Cardiac septum (tissue), 1 donor: ENCODE measurements around the gene APOD. TPM values are rescaled to one million over a fixed set of nuclear protein-coding genes. Genes with fewer than 3 reads are reported as not detected.
A peak's percentile ranks its signal among the peaks of the same experiment; 100 is the strongest.
"Not testable (repeated sequence)": the region's sequence is repeated elsewhere in the genome, so short reads cannot be mapped to it uniquely, and the experiment has no call there.

ENCODE experiments used
- DNase-seq: peaks from one replicate; pipeline ENCODE4 v3.0.0-alpha.2; 2020; ENCODE audit warnings: low spot score
- intact Hi-C: fragments of 100-400 bp; cut with DNase I; formaldehyde crosslinking; loops from one replicate; pipeline ENCODE4 v1.14.0; 2022
- long read RNA-seq: library from polyadenylated mRNA; unstranded; transcript quantifications from one replicate; pipeline ENCODE4 v2.0.0, GENCODE V29; 2021
- total RNA-seq: library from RNA; stranded (reverse); fragmentation: NEBNext Ultra II Directional; extraction: Animal tissue kit (Norgen Biotek cat#: 25700); gene quantifications from one replicate; pipeline ENCODE4 v1.2.1, GENCODE V29; 2021
- donor health status: DM: no; HTN: no; CAD: no.

APOD gene
- total RNA-seq, result 692 TPM
- long read RNA-seq, transcript APOD-201 (5 exons, 1,130 nt), result major isoform, 278 of 295 reads
- long read RNA-seq, partial matches to known transcripts, result 11 of 295 reads
- long read RNA-seq, other reads (novel, unspliced or antisense), result 4 of 295 reads

DNA sequence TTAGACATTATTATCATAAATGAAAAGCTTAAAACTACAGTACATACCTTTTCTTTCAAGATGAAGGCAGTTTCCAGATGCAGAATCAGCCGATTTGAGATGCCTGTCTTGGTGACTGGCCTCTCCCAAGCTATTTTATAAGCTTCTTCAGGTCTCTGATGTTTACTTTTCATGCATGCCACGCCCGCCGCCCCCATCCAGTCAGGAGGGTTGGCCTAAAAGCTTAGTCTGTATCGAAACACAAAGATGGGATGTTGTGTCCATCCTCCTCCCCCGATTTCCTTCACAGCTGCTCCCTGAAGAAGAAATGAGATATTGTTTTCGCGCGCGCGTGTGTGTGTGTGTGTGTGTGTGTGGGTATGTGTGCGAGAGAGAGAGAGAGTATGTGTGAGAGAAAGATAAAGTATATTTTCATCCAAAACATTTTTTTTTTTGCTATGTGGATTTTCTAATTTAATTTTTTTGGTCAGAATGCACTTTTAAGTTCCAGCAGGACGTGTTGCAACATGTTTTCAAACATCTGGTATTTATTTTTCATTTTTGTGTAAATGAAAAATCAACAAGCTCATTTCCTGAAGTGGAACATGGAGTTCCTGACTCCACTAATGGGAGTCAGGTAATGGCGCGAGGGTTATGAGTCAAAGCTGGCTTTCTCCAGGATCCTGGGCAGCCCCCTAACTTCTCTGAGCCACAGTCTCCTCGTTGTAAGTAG is at the start of gene APOD:
TSS of gene APOD (minus strand) at position 110 of the 712 bp plus-strand sequence. CDS start 4,479 bp downstream, outside the sequence.
- intact Hi-C loops, result no loop called here
- peak; percentile 82 for DNase-seq

DNA sequence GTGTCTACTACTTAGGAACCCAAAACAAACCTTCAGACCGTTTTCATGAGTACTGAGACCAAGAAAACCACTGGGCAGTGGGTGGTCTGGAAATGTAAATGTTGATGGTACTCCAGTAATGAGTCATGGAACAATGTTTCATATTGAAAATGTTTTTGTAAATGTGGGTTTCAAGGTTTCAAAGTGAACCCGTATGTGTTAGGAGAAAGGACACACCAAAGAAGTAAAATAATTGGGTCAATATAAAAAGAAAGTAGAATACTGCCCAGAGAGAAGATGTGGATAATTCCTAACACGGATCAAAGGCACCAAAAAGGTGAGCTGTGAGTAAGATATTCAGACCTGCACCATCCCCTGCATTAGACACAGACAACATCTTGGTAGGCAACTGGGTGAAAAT is 49.6 kb upstream of the APOD start:
- intact Hi-C loops, DNase-seq: not testable (repeated sequence)

DNA sequence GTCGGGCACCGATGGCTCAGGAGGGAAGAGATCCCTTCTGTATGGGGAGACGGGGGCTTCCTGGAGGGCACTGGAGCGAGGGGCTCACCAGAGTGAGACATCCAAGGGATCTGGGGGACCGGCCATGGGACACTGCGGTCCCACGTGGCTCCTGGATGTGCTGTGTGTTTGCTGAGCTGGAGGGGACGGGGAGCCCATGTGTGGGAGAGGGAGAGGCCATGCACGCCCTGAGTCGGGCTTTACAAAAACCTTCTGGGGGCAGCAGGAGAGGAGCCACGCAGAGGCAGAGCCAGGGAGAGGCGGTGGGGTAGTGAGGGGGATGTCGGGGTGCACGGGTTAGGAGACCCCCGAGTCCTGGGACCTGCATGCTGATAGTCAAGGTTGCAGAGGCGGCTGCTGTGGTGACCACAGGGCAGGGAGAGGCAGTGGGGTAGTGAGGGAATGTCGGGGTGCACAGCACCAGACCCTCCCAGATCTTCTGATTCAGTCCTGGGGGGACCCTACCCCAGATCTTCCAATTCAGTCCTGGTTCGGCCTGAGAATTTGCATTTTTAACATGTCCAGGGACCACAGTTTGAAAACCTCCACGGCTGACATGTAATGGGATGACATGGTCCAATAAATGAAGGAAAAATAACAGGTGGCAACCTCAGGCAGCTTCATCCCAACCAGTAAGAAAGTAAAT is 48.9 kb upstream of the APOD start:
- peak; percentile 71 for DNase-seq
- intact Hi-C loops, result not testable (repeated sequence)

DNA sequence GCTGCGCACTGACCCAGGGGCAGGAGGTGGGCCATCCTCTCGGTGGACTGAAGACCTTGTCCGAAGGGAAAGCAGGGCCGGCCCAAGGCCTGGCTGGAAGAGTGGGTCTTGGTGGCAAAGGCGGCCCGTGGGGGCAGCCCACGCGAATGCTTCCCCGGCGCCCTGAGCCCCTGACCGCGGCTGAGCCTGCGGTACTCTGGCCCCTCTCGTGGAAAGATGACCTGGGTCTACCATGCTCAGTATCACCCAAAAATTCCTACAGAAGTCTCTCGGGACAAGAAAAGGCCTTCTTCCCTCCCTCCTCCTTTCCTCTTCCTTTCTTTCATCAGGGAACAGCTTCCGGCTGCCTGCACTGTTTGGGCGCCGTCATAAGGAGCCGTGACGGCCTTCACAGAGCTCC is 48.3 kb upstream of the APOD start:
- intact Hi-C loops, result not testable (repeated sequence)
- DNase-seq, result peak; percentile 72

DNA sequence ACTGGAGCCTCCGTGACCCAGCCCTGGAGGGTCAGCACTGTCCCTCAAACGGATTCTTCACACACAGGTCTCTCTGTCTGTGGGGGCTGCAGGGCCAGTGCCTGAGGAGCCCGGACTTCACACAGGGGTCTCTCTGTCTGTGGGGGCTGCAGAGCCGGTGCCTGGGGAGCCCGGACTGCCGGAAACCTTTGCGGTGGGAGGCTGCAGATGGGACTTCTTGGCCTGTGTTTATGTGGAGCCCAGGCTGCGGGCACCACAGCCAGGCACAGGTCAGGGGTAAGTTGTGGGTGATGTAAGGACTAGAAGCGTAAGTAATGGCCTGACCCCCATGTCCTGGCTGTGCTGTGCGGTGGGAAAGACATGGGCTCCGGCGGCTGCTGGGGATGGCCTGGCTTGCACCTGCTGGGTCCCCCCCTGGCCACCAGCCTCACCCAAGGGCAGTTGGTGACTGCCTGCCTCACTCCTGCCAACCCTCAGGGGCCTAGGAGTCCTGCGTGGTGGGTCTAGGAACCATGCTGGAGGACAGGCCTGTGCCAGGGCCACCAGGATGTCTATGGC is 47.3 kb upstream of the APOD start:
- intact Hi-C loops, DNase-seq: not testable (repeated sequence)

DNA sequence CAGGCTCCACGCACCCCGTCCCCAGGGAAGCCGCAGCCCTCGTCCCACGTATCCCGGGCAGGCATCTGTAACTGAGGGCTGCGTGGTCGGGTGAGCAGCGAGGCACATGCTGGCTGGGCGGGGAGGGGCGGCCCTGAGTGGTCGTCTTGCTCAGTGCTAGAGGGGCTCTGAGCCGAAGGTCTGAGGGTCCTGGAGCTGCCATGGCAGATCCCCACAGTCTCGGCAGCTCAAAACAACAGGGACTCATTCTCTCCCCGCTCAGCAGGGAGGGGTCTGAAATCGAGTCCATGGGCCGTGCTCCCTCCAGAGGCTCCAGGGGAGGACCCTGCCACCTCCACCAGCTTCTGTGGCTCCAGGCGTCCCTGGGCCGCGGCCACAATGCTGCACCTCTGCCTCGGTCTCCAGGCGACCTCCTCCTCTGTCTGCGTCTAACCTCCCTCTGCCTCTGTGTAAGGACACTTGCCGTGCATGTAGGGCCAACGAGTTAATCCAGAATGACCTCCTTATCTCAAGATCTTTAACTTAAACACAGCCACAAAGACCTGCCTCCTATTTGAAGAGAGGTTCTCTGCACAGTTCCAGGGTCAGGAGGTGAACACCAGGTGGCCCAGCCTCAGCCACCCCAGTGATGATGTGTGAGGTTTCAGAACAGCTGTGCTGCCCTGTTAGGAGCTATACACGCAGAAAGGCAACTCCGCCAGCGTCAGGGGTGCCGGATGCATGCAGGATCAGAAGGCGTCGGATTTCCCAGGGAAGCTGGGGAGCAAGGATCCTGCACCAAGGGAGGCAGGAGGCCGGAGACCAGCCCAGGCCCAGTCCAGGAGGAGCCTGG is 46.6 kb upstream of the APOD start:
- peak; percentile 70 for DNase-seq
- intact Hi-C loops, result not testable (repeated sequence)

DNA sequence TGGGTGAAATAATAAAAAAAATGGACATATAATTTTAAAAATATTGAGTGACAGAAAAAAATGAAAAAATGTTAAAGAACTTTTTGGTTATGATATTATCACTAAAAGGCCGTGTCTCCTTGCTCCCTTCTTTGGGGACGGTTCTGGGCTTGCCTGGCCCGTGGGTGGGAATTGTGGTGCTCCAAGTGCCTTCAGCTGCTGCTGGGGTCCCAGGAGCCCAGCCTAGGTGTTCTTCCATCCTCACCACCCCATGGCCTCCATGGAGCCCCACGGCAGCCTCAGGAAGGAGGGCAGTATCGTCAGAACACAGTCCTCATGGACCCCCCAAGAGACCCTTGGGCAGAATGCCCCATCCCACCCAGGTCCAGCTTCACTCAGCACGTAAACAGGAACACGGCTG is 45.9 kb upstream of the APOD start:
- intact Hi-C loops, result loop anchor here (10.0 kb wide), 1 partner anchor 115 kb away; no protein-coding TSS in a partner anchor
- DNase-seq, result peak; percentile 55

DNA sequence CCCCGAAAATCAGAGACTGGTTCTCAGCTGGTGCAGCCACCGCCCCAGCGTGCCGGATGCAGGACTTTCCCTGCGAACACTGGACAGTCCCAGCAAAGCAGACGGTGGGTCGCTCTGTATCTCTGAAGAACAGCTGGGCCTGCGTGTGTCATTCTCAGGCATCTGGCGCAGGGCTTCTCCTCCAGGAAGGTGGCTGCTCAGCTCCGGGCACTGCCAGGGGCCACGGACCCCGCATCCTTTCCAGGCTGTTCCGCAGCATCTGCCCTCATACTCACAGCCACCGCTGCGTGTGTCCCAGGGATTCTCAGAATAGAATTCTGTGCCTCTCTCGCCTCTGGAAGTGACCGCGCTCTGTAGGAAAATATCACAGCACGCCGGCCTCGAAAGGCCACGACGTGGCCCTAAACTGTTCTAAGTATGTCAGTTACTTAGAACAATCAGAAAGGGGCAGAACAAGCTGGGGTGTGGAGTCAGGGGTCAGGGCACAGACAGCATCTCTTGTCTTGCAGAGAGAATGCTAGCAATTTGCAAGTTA is 44.7 kb upstream of the APOD start:
- peak; percentile 76 for DNase-seq
- intact Hi-C loops, result loop anchor here (10.0 kb wide), 1 partner anchor 116 kb away; no protein-coding TSS in a partner anchor

DNA sequence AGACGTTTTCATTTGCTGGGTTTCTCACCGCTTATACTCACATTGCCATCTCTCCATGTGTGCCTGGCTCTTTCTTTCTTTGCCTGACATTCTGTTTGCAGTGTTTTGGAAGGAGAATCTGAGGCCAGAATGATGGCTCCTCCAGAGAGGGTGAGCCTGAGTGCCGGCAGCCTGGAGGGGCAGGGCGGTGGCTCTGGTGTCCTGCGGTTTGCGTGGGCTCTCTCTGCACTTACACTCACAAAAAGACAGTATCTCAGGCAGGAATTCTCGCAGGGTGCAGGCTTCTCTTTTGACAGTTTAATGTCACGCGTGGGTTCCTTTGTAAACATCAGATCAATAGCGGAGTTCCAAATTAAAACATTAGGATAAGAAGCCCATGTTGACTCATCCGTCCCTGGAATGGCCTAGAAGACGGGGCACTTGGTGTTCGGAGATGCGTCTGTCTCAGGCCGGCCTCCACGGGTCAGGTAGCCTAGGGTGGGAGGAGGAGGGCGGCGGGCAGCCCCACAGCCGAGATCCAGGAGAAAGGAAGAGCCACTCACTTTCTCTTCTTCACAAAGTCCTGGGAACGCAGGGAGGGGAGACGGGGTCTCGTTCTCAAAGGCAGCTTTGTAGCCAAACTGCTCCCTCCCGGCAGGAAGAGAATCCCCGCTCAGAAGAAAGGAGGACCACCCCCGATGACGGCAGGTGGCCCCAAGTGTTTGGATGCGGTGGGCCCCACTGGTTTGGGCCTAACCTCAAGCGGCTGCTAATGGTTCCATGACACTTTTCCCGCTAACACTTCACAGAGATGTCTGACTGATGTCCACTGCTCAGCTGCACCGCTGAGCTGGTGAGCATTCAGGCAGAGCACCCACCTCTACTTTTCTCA is 44.0 kb upstream of the APOD start:
- intact Hi-C loops, result loop anchor here (10.0 kb wide), 1 partner anchor 117 kb away; no protein-coding TSS in a partner anchor
- DNase-seq, result peak; percentile 56

DNA sequence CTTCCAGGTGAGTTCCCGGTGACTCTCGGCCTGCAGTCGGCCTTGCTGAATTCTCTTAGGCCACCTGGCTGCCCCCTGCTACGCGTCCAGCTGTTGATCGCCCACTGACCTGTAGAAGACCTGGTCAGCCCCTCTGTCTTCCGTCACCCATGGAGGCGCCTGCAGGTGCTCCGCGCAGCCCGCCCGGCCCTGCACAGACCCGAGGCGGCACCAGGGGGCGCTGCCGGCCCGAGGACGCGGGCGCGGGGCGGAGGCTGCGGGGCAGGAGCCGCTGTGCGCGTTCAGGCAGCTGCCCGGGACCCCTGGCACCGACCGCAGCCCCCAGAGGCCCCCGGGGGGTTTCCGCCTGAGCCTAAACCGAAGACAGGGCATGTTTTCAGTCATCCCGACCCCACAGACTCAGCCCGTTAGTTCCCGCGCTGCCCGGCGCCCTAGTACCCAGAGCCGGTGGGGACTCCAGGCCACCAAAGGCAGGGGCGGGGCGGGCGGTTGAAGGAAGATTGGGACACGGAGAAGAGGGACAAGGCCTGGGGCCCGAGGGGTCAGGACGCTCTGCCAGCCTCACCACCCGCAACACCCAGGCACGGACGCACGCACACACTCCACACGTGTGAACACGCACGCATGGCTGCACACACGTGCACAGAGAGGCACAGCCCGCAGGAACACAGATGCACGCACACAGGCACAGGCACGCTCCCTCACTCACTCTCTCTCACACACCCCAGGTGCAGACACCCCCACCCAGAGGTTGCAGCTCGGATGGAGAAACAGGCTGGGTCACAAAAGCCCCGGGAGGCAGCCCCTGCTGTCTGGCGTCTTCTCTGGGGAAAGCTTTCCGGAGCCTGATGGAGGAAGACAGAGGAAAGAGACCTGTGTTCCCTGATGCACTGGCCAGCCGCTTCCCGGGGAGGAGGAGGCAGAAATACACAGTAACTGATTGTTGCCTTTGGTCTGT is 41.1 kb upstream of the APOD start:
- intact Hi-C loops, result loop anchor here (10.0 kb wide), 1 partner anchor 120 kb away; no protein-coding TSS in a partner anchor
- peak; percentile 49 for DNase-seq

DNA sequence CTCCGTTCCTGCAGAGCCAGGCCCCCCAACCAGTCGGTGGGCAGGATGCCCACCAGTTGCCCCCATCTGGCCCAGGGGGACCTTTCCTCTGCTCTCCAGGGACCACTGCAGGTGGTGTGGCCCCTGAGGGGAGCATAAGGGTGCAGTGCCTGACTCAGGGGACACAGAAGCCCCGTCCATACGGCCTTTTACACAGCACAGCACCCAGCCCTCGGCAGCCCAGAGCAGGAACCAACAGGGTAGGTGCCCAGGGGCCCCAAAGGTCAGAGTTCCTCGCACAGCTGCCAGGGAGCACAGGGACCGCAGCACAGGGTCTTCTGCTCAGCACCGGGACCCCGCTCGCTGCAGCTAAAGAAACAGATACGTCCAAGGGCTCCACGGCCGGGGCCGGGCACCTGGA is 40.4 kb upstream of the APOD start:
- intact Hi-C loops, result loop anchor here (10.0 kb wide), 1 partner anchor 121 kb away; no protein-coding TSS in a partner anchor
- DNase-seq, result not testable (repeated sequence)

DNA sequence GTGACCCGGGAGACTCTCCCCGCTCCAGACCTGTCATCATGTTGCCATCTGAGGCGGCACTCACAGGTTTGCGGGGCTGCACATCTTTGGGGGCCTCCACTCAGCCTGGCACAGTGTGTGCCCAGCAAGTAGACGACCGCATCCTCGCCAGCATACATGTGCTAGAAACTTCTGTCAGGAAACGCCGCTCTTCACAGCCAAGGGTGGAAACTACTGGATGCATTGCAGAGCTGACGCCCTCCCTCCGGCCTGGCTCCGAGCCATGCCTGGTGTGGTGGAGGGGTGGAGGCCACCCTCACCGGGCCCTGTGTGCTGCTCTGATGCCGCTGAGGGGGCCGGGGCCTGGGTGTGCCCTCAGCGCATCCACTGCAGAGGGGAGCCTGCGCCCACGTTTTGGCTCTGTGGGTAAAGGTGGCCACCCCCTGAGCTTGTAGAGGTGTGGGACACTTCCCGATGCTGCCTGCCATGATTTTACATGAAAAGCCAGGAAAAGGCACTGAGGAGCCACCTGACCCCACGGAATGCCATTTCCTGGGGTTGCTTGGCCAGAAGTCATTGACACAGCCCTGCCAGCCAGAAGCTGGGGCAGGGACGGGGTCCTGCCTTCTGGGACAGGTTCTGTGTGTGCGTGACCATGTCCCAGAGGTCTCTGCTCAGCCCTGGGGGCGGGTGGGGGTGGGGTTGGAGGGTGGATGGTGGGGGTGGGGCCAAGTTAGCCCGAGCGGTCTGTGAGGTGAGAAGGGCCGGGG is 39.7 kb upstream of the APOD start:
- intact Hi-C loops, result loop anchor here (10.0 kb wide), 1 partner anchor 121 kb away; no protein-coding TSS in a partner anchor
- DNase-seq, result peak; percentile 60

DNA sequence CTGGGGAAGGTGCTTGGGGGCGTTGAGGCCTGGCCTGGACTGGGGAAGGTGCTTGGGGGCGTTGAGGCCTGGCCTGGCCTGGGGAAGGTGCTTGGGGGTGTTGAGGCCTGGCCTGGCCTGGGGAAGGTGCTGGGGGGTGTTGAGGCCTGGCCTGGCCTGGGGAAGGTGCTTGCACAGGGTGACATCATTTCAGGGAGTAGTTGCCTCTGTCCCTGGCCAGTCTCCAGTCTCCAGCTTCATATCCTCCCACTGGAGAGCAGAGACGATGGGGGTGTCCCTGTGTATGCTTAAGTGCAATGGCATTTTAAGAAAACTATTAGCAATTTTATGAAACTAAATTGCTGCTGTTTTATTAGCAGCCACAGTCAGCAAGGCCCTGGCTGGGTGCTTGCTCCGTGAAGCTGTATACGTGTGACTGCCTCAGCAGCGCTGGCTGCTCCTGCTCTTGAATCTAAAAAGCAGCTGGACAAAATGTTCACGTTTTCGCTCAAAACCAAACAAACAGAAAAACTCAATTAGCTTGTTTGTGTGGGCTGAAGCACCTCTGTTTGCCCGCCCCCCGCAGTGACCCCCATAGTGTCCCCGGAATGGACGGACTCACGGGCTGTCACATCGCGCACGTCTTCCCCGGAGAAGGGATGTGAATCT is 38.9 kb upstream of the APOD start:
- intact Hi-C loops, result loop anchor here (10.0 kb wide), 1 partner anchor 122 kb away; no protein-coding TSS in a partner anchor

DNA sequence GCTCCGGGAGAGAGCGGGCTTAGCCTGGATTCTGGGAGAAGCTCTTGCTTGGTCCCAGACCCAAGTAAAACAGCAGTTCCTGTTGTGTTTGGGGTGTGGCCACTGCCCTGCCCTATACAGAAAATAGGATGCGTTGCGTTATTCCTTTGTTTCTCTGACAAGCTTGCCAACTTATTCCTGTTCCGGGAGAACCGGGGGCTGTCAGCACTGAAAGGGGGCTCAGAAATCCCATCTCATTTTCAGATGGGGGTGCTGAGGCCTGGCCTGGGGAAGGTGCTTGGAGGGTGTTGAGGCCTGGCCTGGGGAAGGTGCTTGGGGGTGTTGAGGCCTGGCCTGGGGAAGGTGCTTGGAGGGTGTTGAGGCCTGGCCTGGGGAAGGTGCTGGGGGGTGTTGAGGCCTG is 38.3 kb upstream of the APOD start:
- DNase-seq, result peak; percentile 72
- intact Hi-C loops, result loop anchor here (10.0 kb wide), 1 partner anchor 123 kb away; no protein-coding TSS in a partner anchor

More for the DNA sequence above, 38.9 kb upstream of the APOD start:
- DNase-seq, result peak; percentile 72

DNA sequence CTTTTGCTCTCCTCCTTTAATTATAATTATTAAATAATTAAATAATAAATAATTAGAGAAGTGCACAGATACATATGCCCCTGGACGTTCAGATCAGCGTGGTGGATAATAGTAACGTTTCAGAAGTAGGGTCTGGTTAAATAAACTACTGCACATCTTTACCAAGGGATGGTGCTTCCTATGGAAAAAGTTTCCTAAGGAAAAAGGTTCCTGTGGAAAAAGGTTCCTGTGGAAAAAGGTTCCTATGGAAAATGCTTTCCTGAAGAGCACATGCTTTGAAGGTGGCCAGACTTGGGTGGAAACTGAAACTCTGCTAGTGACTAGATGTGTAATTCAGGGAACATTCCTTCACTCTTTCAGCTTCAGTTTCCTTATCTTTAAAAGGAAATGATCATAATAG is 37.4 kb upstream of the APOD start:
- not testable (repeated sequence) for DNase-seq
- intact Hi-C loops, result loop anchor here (10.0 kb wide), 1 partner anchor 124 kb away; no protein-coding TSS in a partner anchor
